ENCODE results near the gene EPHA3.

The EPHA3 gene

GRCh38 chr3:89154416-89154815 is 47.0 kb downstream of the EPHA3 start:
- DNase-seq: no peak

DNA sequence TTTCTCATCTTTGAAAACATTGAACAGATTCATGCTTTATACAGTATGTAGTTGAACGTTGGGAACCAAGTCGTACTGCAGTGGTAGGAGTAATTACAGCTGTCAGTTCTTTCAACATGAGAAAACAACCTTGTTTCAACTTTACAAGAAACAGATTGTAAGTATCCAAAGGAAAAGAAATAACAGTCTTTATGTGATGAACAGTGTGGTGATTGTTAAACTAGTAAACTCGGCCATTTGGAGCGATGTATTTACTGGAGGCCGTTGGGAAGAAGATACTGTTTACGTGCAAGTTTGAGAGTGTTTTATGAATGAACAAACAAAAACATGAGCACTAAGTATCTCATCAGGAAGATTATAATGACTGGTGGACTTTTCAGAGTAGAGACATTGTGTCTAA is 48.4 kb downstream of the EPHA3 start:
- DNase-seq: no peak

- DNase-seq: no peak
Measured at GRCh38 chr3:89157575-89157974, 50.2 kb downstream of the EPHA3 start.

DNA sequence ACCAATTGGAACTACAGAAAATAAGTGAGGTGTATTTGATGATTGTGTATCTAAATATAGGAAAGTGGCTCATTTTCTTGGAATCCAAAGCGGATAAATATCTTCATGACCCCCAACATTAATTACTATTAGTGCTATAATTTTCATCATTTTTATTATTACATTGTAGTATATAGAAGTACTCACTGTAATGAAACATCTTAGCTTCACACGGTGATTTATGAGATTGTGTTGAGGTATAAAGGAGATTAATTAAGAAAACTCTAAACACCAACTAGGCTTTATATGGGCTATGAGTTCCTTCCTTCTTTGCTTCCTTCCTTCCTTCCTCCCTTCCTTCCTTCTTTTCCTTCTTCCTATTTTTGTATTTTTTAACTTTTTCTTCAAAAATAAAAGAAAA is 52.2 kb downstream of the EPHA3 start:
- no peak for DNase-seq

- no peak for DNase-seq
Measured at GRCh38 chr3:89164774-89165173, 57.4 kb downstream of the EPHA3 start.

- DNase-seq: no peak
Measured at GRCh38 chr3:89165636-89166263, 58.3 kb downstream of the EPHA3 start.

DNA sequence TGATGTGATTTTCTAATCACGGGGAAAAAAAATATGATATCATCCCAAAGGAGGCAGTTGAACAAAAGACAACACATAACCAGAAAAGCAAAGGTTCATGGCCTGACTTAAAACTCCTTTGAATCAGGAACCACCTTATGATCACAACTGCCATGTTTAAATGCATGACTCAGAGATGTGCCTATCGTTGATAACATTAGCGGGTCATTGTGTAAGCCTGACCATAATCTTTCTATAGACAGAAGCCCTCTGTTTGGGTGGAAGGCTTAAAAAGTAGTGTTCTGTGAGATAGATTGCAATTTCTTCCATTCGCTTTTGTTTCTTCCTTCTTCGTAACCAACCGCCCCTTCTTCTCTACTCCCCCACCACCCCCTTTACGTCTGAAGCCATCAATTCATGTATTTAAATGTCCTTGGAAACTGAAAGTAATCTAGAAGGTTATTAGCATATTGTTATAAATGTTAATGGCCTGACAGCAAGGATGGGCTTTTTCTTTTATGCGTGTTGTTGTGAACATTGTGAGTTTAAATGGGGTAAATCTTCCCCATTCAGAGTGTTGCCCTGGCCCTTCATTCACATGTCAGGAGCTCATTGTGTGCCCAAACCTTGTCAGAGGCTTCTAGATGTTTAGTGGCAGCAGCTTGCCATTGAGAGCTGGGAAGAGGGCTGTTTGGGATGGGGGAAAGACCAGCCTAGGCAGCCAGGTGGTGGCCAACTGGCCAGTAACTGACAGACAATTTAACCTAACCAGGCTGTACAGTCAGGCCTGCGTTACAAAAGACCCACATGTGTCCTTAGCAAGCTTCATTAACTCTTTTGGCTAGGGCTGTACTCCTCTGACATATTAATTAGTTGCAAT is 64.5 kb downstream of the EPHA3 start:
- DNase-seq: peak; percentile 91

GRCh38 chr3:89173546-89173945 is 66.1 kb downstream of the EPHA3 start:
- DNase-seq: no peak

GRCh38 chr3:89179355-89180001 is 72.1 kb downstream of the EPHA3 start:
- peak; percentile 68 for DNase-seq

- peak; percentile 60 for DNase-seq
Measured at GRCh38 chr3:89180334-89180733, 72.9 kb downstream of the EPHA3 start.

DNA sequence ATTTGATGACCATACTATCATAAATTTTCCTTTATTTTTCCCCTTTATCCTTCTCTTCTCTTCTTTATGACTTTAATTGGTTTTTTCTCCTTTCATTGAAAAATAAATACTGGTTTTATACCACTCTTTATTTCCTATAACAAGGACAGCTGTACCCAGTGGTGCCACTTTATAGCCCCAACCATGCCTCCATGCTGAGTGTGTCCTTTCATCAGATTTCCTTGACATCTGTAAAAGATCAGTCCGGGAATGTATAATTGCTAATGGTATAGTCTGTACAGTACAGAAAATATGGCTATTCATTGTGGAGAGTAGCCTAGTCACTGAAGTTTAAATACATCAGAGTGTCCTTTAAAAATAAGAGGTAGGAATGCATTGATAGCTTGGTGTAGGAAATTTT is 74.6 kb downstream of the EPHA3 start:
- DNase-seq: no peak

- DNase-seq: no peak
Measured at GRCh38 chr3:89184151-89184995, 77.0 kb downstream of the EPHA3 start.

GRCh38 chr3:89186456-89186855 is 79.0 kb downstream of the EPHA3 start:
- no peak for DNase-seq

GRCh38 chr3:89198591-89198990 is 91.2 kb downstream of the EPHA3 start:
- no peak for DNase-seq

DNA sequence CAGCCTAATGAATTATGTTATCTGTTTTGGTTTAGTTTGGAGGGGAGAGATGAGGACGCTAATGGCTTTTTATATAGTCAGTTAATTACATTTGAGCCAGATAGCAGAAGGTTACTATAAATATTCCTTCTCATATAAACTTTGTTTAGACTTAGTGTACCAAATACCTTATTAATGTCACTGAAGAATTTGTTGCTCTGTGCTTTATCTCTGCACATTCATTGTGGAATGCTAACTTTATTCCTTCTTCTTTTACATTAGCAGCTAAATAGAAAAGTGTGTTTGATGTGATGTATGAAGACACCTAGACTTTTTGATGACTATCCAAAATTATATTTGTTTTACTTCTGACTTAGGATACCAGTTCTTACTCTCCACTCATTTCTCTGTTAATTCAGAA is 105.2 kb downstream of the EPHA3 start:
- DNase-seq: no peak

DNA sequence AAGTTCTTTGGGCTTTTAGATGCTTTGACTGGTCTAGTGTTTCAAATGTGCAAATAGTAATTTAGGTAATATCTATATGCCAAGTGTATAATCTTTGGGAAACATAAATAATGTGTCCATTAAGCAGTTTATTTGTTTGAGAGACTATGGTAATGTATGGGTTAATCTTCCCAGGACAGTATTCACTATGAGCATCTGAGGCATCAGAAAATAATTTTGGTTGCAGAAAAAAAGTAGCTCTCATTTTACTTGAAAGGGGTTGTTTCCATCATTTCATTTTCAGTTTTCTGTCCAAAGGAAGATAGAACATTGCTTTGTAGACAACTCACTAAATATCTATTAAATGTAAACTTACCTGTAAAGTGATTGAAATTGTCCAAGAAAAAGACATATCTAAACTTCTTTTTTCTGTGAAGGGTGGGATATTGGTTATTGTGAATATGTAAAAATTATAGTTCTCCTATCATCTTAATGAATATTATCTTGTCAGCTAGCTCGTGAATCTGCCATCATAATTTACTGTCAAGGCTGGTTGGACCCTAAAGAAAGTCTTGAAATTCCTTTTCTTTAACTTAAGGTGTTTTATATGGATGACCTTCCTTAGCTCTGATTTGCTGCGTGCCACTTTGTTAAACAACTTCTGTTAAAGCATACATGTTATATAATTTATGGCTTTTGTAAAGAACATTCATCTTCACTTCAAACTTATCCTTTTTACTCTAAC is 108.8 kb downstream of the EPHA3 start:
- peak; percentile 2 for DNase-seq

- DNase-seq: no peak
Measured at GRCh38 chr3:89217148-89217685, 109.8 kb downstream of the EPHA3 start.

- no peak for DNase-seq
Measured at GRCh38 chr3:89221924-89222323, 114.5 kb downstream of the EPHA3 start.

GRCh38 chr3:89223188-89223587 is 115.8 kb downstream of the EPHA3 start:
- no peak for DNase-seq

DNA sequence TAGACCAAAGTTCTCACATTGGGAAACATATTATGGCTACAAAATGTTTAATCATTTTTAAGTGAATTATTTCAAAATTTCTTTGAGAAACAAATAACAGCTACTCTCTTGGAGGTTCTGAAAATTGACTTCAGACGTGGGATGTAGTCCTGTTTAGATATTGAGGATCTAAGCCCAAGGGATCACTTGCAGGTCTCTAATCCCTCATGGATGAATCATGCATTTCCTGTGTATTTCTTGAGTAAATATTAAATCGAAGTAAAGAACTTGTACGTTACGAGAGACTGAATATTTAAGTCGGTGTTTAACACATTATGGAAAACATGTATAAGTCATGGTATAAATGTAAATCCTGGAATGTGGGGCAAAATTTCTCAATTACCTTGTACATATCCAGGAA is 119.8 kb downstream of the EPHA3 start:
- DNase-seq: no peak

- DNase-seq: no peak
Measured at GRCh38 chr3:89227634-89228033, 120.2 kb downstream of the EPHA3 start.

GRCh38 chr3:89232155-89232554 is 124.7 kb downstream of the EPHA3 start:
- no peak for DNase-seq
